HG03439 (cell line): Measurements from ENCODE around the gene SYT8.
A peak's percentile ranks its signal among the peaks of the same experiment; 100 is the strongest.

ENCODE experiments used
- ATAC-seq: cut with Tn5 transposase; IDR thresholded peaks from one replicate; pipeline ENCODE4 v1.9.1; 2021; ENCODE audit warnings: mild to moderate bottlenecking, moderate library complexity; ENCODE audit not compliant: unreplicated experiment

The SYT8 gene

DNA sequence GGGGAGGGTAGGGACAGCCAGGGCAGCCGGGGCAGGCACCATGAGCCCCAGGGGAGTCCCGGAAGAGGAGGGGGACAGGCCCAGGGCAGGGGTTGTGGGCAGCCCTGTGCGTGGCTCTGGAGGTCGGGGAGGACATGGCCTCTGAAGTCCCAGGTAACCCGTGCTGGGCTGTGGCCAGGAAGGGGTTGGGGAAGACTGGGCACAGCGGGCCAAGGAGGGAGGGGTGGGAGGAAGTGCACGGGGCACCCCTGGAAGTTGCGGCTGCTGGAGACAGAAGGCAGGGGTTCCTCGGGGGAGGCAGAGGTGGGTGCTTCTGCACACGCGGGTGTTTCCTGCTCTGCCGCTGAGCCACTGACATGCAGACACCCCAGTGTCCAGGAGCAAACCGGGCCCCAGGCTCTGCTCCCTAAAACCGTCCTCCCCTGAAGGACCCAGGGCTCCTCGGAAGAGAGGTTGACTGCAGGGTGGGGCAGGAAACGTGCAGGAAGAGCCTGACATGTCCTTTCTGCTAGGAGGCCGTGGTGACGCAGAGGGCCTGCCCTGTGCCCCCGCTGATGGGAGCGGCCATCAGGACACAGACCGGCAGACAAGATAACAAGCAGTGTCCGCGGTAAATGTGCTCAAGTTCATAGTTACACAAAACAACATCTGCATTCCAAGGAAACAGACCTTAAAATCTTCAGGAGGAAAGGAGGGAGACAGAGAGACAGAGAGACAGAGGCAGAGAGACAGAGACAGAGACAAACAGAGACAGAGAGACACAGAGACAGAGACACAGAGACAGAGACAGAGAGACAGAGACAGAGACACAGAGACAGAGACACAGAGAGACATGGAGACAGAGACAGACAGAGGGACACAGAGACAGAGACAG is 9.7 kb downstream of the SYT8 start:
- no peak for ATAC-seq

DNA sequence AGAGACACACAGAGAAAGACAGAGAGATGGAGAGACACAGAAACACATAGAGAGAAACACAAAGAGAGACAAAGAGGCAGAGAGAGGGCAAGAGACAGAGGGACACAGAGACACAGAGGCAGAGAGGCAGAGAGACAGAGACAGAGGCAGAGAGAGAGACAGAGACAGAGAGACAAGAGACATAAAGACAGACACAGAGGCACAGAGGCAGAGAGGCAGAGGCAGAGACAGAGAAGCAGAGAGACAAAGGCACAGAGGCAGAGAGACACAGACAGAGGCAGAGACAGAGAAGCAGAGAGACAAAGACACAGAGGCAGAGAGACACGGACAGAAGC is 10.3 kb downstream of the SYT8 start:
- no peak for ATAC-seq

DNA sequence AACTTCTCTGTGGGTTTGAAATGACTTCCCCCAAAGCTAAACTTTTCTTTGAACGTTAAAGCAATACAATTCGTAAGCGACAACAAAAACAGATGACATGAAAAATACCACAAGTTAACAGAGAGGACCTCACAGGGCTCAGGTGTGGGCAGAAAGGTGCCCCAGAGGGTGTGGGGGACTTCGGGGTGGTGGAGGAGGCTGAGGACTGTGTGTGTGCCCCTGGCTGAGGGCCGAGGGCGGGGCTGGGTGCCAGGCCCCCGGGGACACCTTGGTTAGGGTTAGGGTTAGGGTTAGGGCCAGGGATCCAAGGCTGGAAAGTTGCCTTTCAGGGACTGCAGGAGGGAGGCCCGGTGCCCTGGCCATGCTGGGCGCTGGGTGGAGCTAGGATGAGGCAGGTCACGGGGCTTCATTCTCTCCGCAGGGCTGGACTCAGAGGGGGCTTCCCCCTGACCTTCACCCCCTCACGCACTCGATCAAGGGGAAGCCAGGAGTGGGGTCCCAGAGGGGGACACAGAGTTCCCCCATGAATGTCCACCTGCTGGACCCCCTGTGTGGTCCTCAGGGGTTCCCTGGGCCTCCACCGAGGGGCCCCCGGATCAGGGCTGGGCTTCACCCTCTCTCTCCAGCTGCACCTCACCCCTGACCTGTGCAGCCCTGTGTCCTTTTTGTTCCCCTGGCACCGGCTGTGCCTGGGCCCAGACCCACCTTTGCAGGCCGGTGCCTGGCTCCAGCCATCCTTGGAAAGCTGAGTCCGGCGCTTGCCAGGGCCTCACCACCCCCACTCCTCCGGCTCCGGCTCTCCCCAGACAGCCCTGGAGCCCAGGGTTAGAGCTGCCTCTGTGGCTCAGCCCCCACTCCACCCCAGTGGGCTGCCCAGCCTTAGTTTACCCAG is 11.0 kb downstream of the SYT8 start:
- ATAC-seq, result no peak

DNA sequence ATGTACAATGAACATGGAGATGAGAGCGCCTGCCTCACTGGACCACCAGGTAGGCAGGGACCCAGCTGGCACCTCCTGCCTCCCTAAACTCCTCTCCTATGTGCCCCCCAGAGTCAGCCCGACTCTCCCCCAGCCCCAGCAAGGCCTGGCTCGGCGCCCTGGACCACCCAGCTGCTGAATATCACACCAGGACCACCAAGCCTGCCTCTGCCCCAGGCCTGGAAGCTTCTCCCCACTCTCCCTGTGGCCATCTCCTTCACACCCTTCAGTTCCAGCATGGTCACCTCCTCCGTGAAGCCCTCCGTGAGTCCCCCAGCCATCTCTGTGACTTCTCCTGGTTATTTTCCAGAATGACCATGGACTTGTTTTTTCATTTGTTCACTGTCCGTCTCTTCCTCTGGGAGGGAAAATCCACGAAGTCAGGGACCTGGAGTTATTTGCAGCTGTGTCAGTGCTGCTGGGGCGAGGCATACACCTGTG is 11.7 kb downstream of the SYT8 start:
- no peak for ATAC-seq

DNA sequence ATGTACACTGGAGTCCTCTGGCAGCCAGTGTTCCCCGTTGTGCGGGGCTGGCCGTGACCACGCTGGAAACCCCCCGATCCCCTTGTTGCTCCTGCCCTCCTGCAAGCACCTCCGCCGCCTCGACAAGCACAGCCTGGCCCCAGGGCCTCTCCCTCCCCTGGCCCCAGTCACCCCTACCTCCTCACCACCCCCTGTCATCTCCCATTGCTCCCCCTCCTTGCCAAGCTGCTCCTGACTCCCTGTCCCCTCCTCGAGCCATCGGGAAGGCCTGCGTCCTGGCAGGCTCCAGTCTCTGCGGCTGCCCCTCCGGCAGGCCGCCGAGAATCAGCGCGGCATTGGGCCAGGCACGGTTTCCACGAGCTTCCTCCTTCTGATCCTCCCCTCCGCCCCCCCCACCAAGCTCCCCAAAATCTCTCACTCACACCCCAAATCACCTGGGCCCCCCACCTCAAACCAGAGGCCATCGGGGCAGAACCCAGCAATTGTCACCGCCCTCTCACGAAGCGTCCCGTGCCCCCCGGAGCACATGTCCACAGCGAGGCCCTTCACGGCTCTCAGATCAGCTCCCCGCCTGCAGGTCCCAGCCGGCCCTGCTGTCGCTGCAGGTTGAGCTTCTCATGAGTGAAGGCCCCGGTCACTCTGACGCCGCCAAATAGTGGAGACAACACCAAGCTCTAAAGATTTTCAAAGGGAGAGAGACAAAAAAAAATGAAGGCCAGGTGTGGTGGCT is 12.4 kb downstream of the SYT8 start:
- no peak for ATAC-seq

DNA sequence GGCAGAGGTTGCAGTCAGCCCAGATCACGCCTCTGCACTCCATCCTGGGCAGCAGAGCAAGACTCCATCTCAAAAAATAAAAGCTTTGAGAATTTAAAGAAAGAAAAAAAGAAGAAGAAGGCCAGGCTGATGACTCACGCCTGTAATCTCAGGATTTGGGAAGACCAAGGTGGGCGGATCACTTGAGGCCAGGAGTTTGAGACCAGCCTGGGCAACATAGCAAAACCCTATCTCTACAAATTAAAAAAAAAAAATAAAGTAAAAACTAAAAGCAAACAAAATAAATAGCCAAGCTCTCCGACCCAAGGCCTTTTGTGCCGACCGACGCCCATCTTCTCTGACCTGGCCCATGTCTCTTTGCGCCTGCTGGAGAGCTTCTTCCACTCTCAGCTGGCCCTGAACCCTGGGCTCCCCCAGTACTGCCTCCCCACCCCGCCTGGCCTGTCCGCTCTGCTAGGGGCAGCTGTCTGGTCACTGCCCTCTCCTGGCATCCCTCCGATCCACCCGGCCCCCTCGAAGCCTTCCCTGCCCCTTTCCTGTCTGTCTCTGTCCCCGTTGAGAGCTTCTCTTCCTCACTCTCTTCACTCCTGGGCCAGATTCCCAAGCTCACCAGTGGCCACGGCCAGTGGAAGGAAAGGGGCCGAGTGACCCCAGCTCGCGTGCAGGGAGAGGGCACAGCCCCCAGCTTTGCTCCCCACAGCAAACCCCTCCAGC is 13.3 kb downstream of the SYT8 start:
- ATAC-seq, result no peak

DNA sequence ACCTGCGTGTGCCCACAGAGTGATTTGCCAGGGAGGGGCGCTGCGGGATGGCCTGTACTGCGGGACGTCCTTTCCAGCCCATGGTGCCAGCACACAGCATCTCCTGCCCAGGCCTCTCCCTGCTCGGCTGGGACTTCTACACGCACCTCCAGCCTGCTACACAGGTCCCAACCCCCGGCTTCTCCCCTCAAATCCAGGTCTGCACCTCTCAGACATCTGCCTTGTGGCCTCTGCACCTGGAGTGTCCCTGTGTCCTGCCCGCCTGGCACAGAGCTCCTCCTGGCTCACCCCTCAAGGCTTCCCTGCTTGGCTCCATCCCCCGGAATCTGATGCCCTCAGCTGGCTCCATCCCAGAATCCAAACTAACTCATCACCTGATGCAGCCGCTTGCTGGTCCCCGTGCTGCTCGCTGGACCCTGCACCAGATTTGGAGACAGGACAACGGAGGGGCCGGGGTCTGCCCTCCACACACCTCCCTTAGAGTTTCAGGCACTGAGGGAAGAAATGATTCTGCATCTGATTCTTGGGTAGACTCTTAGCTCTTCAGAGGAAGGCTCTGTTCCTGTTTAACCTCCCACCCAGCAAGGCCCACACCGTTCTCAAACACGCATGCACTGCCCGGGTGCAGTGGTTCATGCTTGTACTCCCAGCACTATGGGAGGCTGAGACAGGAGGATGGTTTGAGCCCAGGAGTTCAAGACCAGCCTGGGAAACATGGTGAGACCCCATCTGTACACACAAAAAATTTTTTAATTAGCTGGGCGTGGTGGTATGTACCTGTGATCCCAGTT is 14.0 kb downstream of the SYT8 start:
- no peak for ATAC-seq

DNA sequence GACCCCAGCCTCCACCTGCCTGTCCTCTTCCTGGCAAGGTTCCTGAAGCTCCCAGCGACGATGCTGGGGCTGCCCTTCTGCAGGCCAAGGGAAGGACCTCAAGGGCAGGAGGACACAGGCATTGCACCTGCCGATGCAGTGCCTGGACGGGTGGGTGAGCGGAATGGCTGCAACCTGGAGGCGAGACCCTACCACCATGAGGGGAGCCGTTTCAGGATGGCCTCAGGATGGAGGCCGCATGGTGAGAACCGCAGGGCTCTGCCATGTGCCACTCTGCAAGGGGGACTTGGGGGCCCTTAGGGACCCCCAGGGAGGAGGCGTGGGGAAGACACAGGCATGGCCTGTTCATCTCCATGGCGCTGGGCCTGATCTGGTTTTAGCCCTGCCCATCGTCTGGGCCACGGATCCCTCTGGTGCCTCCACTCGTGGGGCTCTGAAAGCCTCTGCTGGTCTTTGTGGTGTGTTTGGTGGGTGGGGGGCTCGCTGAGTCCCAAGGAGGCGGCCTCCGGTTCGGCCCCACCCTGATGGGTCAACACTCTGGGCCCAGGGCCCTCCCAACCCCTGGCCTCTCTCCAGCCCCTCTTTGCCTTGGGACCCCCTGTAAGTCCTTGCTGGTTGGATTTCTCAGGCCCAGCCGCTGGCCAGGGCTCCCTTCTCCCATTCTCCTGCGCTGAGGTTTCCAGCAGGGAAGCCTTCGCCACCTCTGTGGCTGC is 16.8 kb downstream of the SYT8 start:
- ATAC-seq, result no peak

DNA sequence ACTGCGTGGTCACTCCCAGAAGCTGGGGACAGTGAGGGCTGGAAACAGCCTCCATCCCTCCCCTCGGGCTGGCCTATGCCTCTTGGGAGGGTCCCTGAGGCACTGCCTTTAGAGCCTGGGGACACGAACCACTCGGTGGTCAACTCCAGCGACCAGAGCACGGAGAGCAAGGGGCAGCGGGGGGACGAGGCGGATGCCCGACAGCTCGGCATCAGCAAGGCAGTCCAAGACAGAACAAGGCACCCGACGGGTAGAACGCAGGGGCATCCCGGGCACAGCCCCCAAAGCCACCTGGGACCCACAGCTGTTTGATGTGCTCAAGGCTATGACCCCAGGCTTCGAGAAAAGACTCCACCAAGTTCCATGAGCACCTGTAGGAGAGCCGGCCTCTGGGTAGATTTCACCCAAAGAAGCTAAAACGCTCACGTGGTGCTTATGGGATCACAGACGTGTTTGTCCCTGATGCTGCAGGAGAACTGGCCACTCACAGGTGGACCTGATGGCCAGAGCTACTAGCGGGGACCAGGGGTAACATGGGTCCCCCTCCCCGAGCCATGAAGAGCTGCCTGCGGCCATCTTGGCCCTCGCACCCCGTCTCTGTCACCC is 17.6 kb downstream of the SYT8 start:
- ATAC-seq, result no peak

DNA sequence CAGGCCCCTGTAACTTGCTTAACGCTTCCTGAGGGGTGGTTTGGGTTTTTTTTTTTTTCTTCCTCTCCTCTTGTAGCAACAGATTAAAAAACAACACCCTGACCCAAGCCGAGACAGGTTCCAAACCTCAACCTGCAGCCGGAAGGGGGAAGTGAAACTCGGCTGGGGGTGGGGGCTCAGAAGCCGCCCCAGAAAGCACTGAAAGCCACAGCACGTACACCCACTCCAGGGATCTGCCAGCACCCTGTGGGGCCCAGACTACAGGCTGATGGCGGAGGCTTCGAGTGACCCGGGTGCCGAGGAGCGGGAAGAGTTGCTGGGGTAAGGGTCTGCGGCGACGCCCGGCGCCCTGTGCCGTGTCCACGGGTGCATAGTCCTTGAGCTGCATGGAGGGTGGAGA is 18.1 kb downstream of the SYT8 start, which contains the start of gene LSP1:
LSP1 (plus strand) TSS at position 208 of the 400 bp plus-strand sequence; CDS start at position 269, 61 bp downstream.
- peak; percentile 38 for ATAC-seq

DNA sequence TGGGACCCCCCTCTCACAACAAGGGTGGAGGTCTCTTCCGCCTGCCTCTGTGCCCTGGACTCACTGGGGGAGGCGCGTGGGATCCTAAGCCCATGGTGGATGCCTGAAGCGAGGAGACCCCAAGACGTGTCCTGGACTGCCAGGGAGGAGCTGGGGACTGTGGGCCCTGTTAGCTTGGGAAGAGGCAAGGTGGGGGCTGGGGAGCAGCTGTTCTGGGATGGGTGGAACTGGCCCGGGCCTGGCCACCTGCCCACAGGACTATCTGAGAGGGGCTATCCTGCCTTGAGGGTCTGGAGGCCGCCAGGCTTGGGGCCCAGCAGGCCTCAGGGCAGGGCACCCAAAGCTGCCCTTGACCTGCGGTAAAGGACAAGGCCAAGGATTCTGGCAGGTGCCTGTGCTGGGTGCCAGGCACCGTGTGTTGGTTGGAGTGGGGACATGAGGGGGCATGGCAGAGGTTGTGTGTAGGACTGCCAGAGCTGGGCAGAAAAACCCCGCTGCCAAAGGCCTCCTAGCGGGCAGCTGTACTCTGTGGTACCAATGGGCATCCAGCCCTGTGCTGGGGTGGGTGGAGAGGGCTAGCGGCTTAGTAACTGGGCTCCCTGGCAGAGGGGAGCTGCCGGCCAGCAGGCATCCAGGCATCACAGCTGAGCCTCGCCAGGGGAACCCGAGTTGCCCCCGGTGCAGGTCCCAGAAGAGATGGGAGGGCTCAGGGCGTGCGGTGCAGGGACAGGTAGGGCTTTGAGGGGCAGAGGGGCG is 18.8 kb downstream of the SYT8 start:
- ATAC-seq, result no peak

DNA sequence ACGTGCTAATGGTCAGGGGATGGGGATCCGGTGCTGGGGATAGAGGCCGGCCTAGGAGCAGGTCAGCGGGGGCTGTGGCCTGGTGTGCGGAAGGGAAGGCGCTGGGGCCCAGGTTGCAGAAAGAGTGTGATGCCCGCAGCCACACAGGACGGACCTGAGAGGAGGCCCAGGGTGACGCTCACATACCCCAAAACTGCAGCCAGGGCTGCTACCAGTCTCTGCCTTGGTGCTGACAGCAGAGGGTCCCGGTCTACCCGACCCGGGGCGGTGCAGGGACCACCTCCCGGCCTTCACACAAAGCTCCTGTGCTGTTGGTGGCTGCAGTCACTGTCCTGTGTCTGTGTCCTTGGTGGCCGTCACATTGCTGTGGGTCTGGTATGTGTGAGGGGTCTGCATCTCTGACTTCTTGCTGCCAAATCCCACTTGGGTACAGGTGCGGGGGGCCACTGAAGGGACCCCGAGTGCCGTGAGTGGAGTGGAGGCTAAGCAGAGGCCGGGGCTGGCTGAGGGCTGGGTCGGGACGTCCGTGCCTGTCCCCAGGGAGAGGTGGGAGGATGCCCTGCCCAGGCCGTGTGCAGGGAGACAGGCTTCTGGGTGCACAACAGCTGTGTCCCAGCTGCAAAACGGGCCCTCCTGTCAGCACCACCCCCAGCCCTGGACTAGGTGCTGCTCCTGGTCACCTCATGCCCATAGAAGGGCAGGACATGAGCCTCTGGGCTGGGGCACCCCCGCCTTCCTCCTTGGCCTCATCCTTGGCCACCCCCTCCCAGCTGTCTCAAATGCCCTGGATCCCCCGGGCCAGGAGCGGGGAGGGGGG is 19.6 kb downstream of the SYT8 start:
- ATAC-seq, result peak; percentile 18

DNA sequence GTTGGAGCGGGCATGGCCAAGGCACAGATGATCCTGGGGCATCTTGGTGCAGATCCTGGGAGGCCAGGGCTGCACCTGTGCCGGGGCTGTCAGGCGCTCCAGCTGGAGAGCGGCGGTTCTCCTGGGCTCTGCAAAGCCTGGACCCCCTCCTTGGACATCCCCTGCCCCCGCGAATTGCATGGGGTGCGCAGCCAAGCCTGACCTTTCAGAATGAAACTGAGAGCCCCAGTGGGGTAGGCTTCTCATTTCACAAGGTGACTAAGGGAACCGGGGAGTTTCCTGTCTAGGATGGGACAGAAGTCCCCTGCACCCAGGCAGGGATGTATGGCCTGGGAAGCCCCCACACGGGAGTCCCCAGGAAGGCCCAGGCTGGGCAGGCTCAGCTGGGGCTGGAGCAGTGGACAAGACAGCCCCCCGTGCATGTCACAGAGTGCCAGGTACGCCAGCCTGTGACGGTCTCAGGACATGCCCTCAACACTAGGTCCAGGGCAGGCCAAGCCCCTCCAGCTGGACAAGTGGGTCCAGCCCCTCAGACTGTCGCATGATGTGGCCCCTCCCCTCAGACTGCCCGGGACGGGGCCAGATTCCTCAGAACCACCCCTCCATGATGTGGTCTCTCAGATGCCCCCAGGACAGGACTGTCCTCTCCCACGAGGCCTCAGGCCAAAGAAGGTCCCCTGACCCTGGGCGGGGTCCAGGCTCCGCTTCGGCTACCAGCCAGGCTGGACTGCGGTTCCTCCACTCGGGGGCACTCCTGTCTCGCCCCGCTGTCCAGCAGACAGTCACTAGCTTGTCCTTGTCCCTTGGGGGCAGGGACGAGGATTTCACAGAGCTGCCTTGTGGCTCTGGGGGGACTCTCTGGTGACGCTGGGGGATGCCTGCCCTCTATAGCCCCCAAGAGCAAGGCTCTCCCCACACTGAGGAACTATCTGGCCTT is 20.4 kb downstream of the SYT8 start:
- ATAC-seq, result peak; percentile 33

DNA sequence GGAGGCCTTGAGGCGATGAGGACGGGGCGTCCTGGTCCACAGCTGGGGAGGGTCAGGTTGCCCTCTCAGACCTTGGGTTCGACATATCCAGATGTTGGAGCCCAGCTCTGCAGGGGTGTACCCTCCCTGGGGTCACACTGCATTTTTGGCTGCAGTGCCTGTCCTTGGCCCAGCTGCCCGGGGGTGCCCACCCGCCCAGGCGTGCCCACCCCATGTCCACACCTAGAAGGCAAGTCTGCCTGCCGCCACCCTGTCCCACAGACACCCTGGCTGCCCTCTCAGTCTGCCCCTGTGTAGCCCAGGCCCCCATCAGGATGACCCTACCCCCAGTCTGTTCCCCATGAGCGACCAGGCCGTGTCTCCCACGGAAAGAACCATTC is 21.1 kb downstream of the SYT8 start:
- ATAC-seq, result no peak

DNA sequence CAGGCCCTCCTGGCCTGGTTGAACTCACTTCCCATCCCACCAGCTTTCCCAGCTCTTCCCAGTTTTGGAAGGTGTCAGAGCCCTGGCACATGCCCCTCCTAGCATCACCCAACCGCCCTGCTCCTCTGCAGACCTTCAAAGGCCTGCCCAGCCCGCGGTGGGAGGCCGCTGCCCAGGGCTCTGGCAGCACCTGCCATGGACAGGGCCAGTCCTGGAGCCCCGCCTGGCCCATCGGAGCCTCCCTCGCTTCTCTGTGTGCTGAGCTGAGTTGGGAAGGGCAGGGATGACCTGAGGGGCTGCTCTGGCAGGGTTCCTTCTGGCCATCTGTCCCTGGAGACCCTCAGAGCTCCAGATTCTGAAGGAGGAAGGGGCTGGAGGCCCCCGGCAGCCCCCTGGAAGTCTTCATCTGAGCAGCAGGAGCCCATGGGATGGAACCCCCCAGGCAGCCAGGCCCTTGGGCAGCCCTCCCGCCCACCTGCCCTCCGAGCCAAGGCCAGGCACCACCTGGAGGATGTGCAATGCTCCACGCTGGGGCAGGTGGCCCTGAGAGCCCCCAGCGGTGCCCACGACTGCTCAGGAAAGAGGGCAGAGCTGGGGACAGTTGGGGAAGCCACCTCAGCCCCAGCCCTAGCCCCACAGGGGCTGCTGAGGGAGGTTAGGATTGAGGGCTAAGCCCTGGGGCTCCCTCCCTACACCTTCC is 21.7 kb downstream of the SYT8 start:
- ATAC-seq, result no peak
